D721Med (cell line): ENCODE results near the gene ELANE.

Experiments used
- DNase-seq: peaks from one replicate; pipeline ENCODE4 v3.0.0; 2011; ENCODE audit warnings: low spot score; ENCODE audit not compliant: insufficient read length
- FAIRE-seq: peaks from 2 replicates; lab custom pipeline; 2011; peaks lifted over from hg19 to GRCh38; lab: Jason Lieb, UNC
- TF ChIP-seq, protein P1 (sequence below): IDR thresholded peaks from 2 replicates; pipeline ENCODE4 v1.5.1; 2012; ENCODE audit warnings: mild to moderate bottlenecking, control low read depth; ENCODE audit not compliant: insufficient read depth; ENCODE audit errors: missing control alignments

The ELANE gene

DNA sequence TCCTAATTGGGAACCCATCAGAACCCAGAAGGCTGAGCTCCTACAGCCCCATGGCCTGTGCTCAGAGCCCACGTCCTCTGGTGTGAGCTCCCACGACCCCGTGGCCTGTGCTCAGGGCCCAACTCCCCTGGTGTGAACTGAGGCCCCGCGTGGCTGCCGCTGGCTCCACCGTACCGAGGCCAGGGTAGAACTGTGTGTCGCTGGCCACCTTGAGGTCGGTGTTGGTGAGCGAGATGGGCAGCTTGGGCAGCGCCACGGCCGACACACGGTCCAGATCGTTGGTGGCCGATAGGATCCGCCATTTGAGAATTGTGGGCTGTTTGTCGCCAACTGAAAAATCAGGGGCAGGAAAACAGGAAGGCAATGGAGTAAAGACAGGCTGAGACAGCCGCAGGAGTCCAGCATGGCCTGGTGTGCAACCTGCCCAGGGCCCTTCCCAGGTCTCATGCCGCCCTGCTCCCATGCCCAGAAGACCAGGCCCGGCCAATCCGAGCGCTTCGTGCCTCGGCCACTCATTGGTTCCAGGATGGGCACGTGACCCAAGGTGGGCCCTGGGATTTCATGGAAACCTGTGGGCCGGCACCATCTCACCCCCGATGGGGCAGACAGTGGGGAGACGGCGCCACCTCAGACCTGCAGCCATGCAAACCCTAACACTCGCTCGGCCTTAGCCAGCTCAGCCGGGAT, 29.4 kb downstream of the ELANE start:
- DNase-seq (no peak), FAIRE-seq (no peak)
- TF ChIP-seq, protein P1, sequence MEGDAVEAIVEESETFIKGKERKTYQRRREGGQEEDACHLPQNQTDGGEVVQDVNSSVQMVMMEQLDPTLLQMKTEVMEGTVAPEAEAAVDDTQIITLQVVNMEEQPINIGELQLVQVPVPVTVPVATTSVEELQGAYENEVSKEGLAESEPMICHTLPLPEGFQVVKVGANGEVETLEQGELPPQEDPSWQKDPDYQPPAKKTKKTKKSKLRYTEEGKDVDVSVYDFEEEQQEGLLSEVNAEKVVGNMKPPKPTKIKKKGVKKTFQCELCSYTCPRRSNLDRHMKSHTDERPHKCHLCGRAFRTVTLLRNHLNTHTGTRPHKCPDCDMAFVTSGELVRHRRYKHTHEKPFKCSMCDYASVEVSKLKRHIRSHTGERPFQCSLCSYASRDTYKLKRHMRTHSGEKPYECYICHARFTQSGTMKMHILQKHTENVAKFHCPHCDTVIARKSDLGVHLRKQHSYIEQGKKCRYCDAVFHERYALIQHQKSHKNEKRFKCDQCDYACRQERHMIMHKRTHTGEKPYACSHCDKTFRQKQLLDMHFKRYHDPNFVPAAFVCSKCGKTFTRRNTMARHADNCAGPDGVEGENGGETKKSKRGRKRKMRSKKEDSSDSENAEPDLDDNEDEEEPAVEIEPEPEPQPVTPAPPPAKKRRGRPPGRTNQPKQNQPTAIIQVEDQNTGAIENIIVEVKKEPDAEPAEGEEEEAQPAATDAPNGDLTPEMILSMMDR = no peak

- no peak for FAIRE-seq
- DNase-seq = no peak
- TF ChIP-seq, protein P1 = no peak
Observed at GRCh38 chr19:882871-883497, 30.9 kb downstream of the ELANE start.

DNA sequence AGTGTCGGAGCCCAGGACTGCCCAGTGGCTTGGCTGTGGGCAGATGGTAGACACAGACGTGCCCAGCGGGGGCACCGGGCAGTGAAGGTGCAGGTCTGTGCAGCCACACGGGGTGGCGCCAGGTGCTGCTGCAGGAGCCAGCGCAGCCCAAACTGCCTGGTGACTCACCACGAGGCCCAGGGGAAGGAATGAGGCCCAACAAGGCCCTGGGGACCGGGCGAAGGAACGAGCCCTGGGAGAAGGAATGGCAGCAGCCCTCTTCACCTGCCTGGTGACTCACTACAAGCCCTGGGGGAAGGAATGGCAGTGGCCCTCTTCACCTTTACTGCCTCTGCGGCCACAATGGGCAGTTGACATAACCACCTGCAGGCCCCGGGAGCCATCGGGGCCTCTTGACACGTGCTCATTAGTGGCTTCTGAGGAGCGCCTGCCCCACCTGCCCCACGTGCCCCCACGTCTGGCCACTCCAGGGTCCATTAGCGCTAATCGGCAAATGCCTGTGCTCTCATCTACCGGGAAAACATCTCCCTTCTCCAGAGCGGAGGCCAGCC, 31.6 kb downstream of the ELANE start:
- TF ChIP-seq, protein P1 = no peak
- DNase-seq (no peak), FAIRE-seq (no peak)

- TF ChIP-seq, protein P1 = no peak
- FAIRE-seq (no peak), DNase-seq (no peak)
Observed at GRCh38 chr19:884420-885211, 32.5 kb downstream of the ELANE start.

- TF ChIP-seq, protein P1 = no peak
- no peak for DNase-seq
- no peak for FAIRE-seq
Observed at GRCh38 chr19:885536-886224, 33.6 kb downstream of the ELANE start.

GRCh38 chr19:887072-887471, 35.0 kb downstream of the ELANE start:
- DNase-seq (no peak), FAIRE-seq (no peak)
- TF ChIP-seq, protein P1 = no peak
